CD4-positive, CD25-positive, alpha-beta regulatory T cell (primary cell): Measurements from ENCODE around the gene KCNC4. TPM values are rescaled to one million over a fixed set of nuclear protein-coding genes. Genes with fewer than 3 reads are reported as not detected.

Experiments used
- ATAC-seq, 2 donors: fragments of 150-1000 bp; cut with Tn5 transposase; one replicate each; pipeline ENCODE4 v1.10.0; 2021; ENCODE audit warnings: low read depth in 2 of 2, moderate number of reproducible peaks in 2 of 2, moderate library complexity in 1 of 2
- DNase-seq, 3 donors: peaks; one replicate each; pipeline versions ENCODE4 v3.0.0 to v3.0.0-alpha.2; 2012 to 2022; ENCODE audit warnings: mixed read lengths in 1 of 3
- H3K27ac ChIP-seq: one replicate; pipeline ENCODE4 v1.7.0; 2013; ENCODE audit warnings: mild to moderate bottlenecking, low read length; ENCODE audit not compliant: insufficient read depth, poor library complexity, severe bottlenecking
- H3K27me3 ChIP-seq: one replicate; pipeline ENCODE4 v1.7.0; 2013; ENCODE audit warnings: low read length; ENCODE audit not compliant: control insufficient read depth, insufficient read depth
- H3K36me3 ChIP-seq: one replicate; pipeline ENCODE4 v1.7.0; 2013; ENCODE audit warnings: mild to moderate bottlenecking, low read length, moderate library complexity; ENCODE audit not compliant: control insufficient read depth, insufficient read depth
- H3K4me1 ChIP-seq: 2 replicates; pipeline ENCODE4 v1.7.0; 2013; ENCODE audit warnings: mild to moderate bottlenecking, low read length; ENCODE audit not compliant: insufficient read depth, control insufficient read depth, poor library complexity, severe bottlenecking
- H3K4me3 ChIP-seq: one replicate; pipeline ENCODE4 v1.7.0; 2013; ENCODE audit warnings: low read depth, mild to moderate bottlenecking, low read length, moderate library complexity
- H3K9me3 ChIP-seq, 2 experiments: 1 replicate in 1 of 2; 2 replicates in 1 of 2; pipeline ENCODE4 v1.7.0; 2013; ENCODE audit warnings: low read length in 2 of 2, mild to moderate bottlenecking in 1 of 2, moderate library complexity in 1 of 2; ENCODE audit not compliant: control insufficient read depth in 2 of 2
- H3K27ac Mint-ChIP-seq, 3 donors: one replicate each; pipeline ENCODE4 v1.8.0; 2020 to 2022; ENCODE audit warnings: mild to moderate bottlenecking in 3 of 3, mixed read lengths in 3 of 3, moderate library complexity in 2 of 3
- H3K27me3 Mint-ChIP-seq: one replicate; pipeline ENCODE4 v1.8.0; 2022; ENCODE audit warnings: mild to moderate bottlenecking, mixed read lengths
- H3K36me3 Mint-ChIP-seq: one replicate; pipeline ENCODE4 v1.8.0; 2020; ENCODE audit warnings: mixed read lengths
- H3K4me1 Mint-ChIP-seq, 4 donors: one replicate each; pipeline ENCODE4 v1.8.0; 2020 to 2022; ENCODE audit warnings: mixed read lengths in 4 of 4, mild to moderate bottlenecking in 1 of 4
- H3K4me3 Mint-ChIP-seq, 4 donors: one replicate each; pipeline ENCODE4 v1.8.0; 2020 to 2022; ENCODE audit warnings: mild to moderate bottlenecking in 4 of 4, mixed read lengths in 4 of 4, moderate library complexity in 3 of 4
- H3K9me3 Mint-ChIP-seq, 7 donors: one replicate each; pipeline ENCODE4 v1.8.0; 2020 to 2022; ENCODE audit warnings: mixed read lengths in 7 of 7, mild to moderate bottlenecking in 3 of 7, moderate library complexity in 2 of 7
- polyA plus RNA-seq, 4 donors: library from polyadenylated mRNA; unstranded; fragments of 300-500 nt; fragmentation: Illumina TruSeq; gene quantifications; one replicate each; pipeline ENCODE4 v1.2.3, GENCODE V29; 2021
- total RNA-seq: library from RNA; stranded (reverse); gene quantifications from one replicate; pipeline ENCODE4 v1.2.3, GENCODE V29; 2022

KCNC4 gene
- total and polyA plus RNA-seq, 5 donors from 2014 or later = 0.68 to 16.4 (median 1.3) TPM

DNA sequence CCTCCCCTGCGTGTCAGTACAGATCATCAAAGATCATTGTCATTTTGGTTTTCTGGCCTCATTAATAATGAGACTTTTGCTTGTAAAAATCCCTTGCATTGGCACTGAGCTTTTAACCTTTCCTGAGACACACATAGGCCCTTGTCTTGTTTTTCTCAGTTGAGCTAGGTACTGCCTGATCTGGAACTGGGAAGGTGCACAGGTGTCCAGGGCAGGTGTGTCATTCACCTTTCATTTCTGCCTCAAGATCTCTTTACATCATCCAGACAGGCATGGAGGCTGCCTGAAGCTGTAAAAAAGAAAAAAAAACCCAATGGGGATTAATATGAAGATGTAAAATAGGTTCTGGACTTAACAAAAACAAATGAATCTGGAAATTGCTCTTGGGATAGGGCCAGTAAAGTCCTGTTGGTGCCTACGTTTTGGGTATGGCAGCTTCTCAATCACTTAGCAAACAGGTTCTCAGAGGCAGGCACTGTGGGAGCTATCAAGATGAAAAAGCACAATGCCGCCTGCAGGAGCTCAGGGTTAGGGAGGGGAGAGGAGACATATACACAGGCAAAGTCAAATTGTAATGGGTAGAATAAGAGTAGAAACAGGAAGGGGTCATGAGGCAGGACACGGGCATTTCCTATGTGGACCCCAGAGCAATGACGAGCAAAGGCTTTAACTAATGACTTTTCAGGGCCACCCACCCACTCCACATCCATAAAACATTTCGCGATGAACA, 1.0 kb upstream of the KCNC4 start:
- ATAC-seq (no peak), DNase-seq (peak in 1 of 3 donors; percentile 19)
- Histone ChIP-seq H3K27ac (peak overlapping the region; percentile 85), H3K4me1 (peaks cover 37% of the 10 kb centered on the region), H3K36me3 (no peaks in the 10 kb centered on the region), H3K4me3 (no peak overlapping the region), H3K9me3 (no peaks in the 10 kb centered on the region), H3K27me3 (no peaks in the 10 kb centered on the region)
- no peaks in the 10 kb centered on the region for H3K36me3 Mint-ChIP-seq
- H3K4me3 Mint-ChIP-seq = peak overlapping the region; percentile 85 to 96 (median 89)
- H3K9me3 Mint-ChIP-seq = no peaks in the 10 kb centered on the region
- H3K27me3 Mint-ChIP-seq = no peaks in the 10 kb centered on the region
- H3K27ac Mint-ChIP-seq = peak overlapping the region; percentile 94 to 96 (median 96)
- peaks cover 0 to 55% (median 23%) of the 10 kb centered on the region in 4 donors for H3K4me1 Mint-ChIP-seq

DNA sequence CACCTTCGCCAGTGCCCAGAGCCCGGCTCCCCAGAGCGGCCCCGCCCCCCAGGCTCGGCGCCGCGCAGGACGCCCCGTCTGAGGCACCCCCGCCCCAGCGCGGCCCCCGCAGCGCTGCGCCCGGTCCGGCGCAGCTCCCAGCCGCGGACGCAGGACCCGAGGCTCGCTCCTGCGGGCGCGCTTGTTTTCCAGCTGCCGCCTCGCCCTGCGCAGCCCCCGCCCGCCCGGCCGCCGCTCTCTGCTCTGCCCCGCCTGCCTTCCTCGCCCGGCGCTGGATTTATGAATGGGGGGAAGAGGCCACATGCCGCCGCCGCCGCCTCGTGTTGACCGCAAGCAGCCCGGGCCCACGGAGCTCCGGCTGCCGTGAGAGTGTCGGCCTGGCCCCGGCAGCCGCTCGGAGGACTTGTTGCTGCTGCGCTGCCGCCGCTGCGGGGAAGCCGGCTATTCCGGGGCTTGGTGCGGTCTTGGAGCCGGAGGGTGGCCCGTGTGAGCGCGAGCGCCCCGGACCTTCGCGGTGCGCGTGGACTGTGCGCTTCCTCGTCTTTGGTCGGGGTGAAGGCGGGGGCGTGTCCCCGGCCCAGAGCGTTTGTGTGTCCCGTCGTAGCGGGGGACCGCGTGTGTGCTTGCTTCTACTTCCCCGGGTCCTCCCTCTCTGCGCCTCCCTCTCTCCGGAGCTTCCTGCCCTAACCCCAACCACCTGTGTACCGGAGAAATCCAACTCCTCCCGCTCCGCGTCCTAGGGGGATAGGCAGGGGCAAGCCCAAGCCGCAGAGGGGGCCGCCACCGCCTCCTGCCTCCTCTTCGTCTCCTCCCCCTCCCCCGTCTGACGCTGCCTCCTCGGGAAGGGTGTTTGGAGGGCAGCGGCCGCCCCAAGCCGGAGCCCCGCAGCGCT, 736 bp downstream of the KCNC4 start:
- Histone ChIP-seq H3K36me3 (no peaks in the 10 kb centered on the region), H3K9me3 (no peaks in the 10 kb centered on the region), H3K27me3 (no peaks in the 10 kb centered on the region), H3K27ac (peak overlapping the region; percentile 85), H3K4me1 (peaks cover 37% of the 10 kb centered on the region), H3K4me3 (no peak overlapping the region)
- peak overlapping the region; percentile 52 to 94 (median 83) for H3K27ac Mint-ChIP-seq
- no peaks in the 10 kb centered on the region for H3K27me3 Mint-ChIP-seq
- no peaks in the 10 kb centered on the region for H3K9me3 Mint-ChIP-seq
- DNase-seq = peak; percentile 59 to 71 (median 64)
- peaks cover 0 to 65% (median 26%) of the 10 kb centered on the region in 4 donors for H3K4me1 Mint-ChIP-seq
- no peaks in the 10 kb centered on the region for H3K36me3 Mint-ChIP-seq
- H3K4me3 Mint-ChIP-seq = peak overlapping the region; percentile 89 to 95 (median 92)
- peak in 1 of 2 donors; percentile 5 for ATAC-seq

GRCh38 chr1:110211496-110212168, 1.5 kb downstream of the KCNC4 start:
- no peaks in the 10 kb centered on the region for H3K36me3 ChIP-seq
- H3K4me1 ChIP-seq = peaks cover 37% of the 10 kb centered on the region
- H3K27me3 Mint-ChIP-seq = no peaks in the 10 kb centered on the region
- H3K4me3 Mint-ChIP-seq = peak overlapping the region; percentile 89 to 95 (median 92)
- H3K27me3 ChIP-seq = no peaks in the 10 kb centered on the region
- peak overlapping the region in 2 of 3 donors; percentile 83 to 94 for H3K27ac Mint-ChIP-seq
- H3K27ac ChIP-seq = no peak overlapping the region
- no peak overlapping the region for H3K4me3 ChIP-seq
- peaks cover 0 to 69% (median 27%) of the 10 kb centered on the region in 4 donors for H3K4me1 Mint-ChIP-seq
- H3K9me3 ChIP-seq = no peaks in the 10 kb centered on the region
- no peaks in the 10 kb centered on the region for H3K9me3 Mint-ChIP-seq
- no peaks in the 10 kb centered on the region for H3K36me3 Mint-ChIP-seq
- ATAC-seq (no peak), DNase-seq (no peak)

- Histone ChIP-seq H3K9me3 (no peaks in the 10 kb centered on the region), H3K36me3 (no peaks in the 10 kb centered on the region), H3K27ac (no peak overlapping the region), H3K27me3 (no peaks in the 10 kb centered on the region), H3K4me3 (no peak overlapping the region), H3K4me1 (peaks cover 36% of the 10 kb centered on the region)
- no peaks in the 10 kb centered on the region for H3K27me3 Mint-ChIP-seq
- no peak for ATAC-seq
- no peaks in the 10 kb centered on the region for H3K9me3 Mint-ChIP-seq
- DNase-seq = no peak
- peak overlapping the region; percentile 29 to 80 (median 79) for H3K27ac Mint-ChIP-seq
- H3K4me3 Mint-ChIP-seq = peak overlapping the region; percentile 81 to 93 (median 88)
- H3K36me3 Mint-ChIP-seq = no peaks in the 10 kb centered on the region
- H3K4me1 Mint-ChIP-seq = peaks cover 0 to 67% (median 27%) of the 10 kb centered on the region in 4 donors
These were observed 2.3 kb downstream of the KCNC4 start for GRCh38 chr1:110212169-110213142.

DNA sequence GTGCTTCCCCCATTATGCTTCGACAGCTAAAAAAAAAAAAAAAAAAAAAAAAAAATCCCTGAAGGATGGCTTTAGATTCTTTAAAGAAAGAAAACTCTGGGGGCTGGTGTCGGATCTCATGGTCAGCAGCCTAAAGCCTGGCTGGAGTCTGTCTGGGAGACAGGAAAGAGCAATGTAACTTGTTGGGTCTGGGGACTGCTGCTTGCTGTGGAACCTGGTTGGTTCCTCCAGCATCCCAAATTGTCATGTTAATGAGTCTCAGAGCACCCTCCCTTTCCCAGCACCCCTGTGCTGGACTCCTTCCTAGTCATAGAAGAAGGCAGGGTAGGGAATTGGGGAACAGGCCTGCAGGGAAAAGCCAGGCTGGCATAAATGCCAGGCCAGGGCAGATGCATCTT, 3.0 kb downstream of the KCNC4 start:
- Mint-ChIP-seq H3K4me1 (peaks cover 0 to 60% (median 25%) of the 10 kb centered on the region in 4 donors), H3K4me3 (peak overlapping the region; percentile 62 to 92 (median 75)), H3K9me3 (no peaks in the 10 kb centered on the region), H3K27ac (peak overlapping the region in 2 of 3 donors; percentile 52 to 80), H3K36me3 (no peaks in the 10 kb centered on the region), H3K27me3 (no peaks in the 10 kb centered on the region)
- Histone ChIP-seq H3K4me1 (peaks cover 30% of the 10 kb centered on the region), H3K27me3 (no peaks in the 10 kb centered on the region), H3K36me3 (no peaks in the 10 kb centered on the region), H3K9me3 (no peaks in the 10 kb centered on the region), H3K27ac (no peak overlapping the region), H3K4me3 (no peak overlapping the region)
- no peak for DNase-seq
- no peak for ATAC-seq

DNA sequence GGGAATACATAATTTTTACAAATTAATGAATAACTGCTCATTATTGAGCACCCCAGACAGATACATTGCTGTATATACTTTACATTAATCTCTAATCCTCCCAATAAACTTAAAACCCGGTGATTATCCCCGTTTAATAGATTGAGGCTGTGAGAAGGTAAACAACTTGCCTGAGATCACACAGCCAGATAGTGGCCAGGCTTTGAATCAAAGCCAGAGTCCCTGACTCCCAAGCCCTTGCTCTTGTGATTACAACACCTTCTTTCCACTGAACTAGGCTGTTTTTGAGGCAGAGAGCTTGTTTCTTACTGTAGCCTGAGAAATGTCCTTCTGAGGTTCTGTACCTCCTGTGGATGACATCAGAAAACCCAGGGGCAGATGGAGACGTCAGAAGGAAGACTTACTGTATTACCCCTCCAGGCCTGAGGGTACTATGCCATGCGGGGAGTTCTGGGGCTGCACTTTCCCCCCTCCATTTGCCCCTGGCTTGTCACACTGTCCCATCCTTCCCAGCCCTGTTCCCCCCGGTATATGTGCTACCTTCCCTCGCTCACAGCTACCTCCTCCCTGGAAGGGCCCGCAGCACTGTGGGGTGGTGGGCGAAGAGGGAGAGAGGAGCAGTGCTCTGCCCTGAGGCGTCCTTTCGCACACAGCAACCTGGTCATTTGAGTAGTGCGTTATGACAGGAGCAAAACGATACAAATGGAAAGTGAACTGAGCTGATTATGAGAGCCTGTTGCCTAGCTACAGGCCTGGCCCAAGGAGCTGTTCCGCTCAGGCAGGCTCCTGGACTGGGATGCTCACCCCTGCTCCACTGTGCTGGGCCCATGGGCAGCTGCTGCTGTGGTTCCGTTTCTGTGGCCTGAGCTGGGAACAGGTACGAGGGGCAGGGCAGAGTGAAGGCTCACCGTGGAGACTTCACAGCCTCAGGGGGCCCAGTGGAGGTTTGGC, 4.6 kb downstream of the KCNC4 start:
- no peaks in the 10 kb centered on the region for H3K27me3 Mint-ChIP-seq
- Histone ChIP-seq H3K27ac (no peak overlapping the region), H3K27me3 (no peaks in the 10 kb centered on the region), H3K9me3 (no peaks in the 10 kb centered on the region), H3K4me1 (peaks cover 21% of the 10 kb centered on the region), H3K4me3 (no peak overlapping the region), H3K36me3 (no peaks in the 10 kb centered on the region)
- H3K9me3 Mint-ChIP-seq = no peaks in the 10 kb centered on the region
- peak overlapping the region in 2 of 4 donors; percentile 74 to 92 for H3K4me3 Mint-ChIP-seq
- H3K36me3 Mint-ChIP-seq = no peaks in the 10 kb centered on the region
- peak overlapping the region in 2 of 3 donors; percentile 60 to 80 for H3K27ac Mint-ChIP-seq
- DNase-seq (no peak), ATAC-seq (no peak)
- peaks cover 0 to 46% (median 14%) of the 10 kb centered on the region in 4 donors for H3K4me1 Mint-ChIP-seq
